Hematopoietic multipotent progenitor cell (in vitro differentiated cells): ENCODE results near the gene DDX51. TPM values are rescaled to one million over a fixed set of nuclear protein-coding genes. Genes with fewer than 3 reads are reported as not detected.
"Not testable (repeated sequence)": the region's sequence is repeated elsewhere in the genome, so short reads cannot be mapped to it uniquely, and the experiment has no call there.

Experiments
- DNase-seq, 3 donors: peaks; one replicate each; pipeline ENCODE4 v3.0.0-alpha.2; 2011 to 2015; ENCODE audit warnings: low read depth in 2 of 3, low spot score in 2 of 3
- total RNA-seq: library from RNA; depleted of rRNA; stranded (reverse); fragments of >200 nt; gene quantifications from one replicate; pipeline ENCODE4 v1.2.3, GENCODE V29; 2012

Gene DDX51
- total RNA-seq, 1 donor, result 15.3 TPM

DNA sequence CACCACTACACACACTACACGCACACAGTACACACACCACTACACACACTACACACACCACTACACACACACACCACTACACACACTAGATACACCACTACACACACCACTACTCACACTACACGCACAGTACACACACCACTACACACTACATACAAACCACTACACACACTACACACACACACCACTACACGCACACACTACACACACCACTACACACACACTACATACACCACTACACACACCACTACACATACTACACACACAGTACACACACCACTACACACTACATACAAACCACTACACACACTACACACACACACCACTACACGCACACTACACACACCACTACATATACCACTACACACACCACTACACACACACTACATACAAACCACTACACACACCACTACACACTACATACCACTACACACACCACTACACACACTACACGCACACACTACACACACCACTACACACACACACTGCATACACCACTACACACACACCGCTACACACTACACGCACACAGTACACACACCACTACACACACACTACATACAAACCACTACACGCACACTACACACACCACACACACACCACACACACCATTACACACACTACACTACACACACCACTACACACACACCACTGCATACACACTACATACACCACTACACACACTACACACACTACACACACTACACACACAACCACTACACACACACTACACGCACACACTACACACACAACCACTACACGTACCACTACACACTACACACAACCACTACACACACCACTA, 11.9 kb upstream of the DDX51 start:
- no peak for DNase-seq

DNA sequence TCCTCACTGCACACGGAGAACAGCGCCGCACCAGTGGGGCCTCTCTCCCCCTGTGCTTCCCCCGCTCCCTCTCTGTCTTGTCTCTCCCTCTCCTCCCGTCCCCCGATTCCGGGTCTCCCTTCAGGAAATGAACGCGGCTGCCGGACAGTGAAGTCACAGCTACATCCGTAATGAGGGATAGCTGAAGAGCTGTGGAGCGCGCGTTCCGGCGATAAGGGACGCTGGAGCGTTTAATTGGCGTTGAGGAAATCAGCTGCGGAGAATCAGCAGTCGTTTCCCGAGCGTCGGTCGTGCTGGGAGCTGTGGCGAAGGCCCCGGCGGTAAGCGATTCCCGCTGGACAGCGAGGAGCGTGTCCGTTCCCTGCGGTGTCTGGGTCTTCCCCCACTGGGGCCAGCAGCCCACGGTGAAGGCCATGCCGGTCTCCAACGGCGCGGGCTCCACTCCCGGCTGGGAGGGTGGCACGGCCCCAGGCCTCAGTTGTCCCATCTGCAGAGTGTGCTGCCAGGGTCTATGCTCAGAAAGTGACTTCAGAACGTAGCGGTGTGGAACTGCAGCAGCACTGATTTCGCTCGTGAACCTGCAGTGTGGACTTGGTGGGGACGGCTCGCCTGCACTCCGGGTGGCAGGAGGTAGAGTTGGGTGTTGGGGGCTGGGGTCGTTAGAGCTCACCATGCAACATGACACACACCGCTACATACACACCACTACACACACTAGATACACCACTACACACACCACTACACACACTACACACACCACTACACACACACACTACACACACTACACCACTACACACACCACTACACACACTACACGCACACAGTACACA, 11.0 kb upstream of the DDX51 start:
- DNase-seq, result peak in 1 of 3 donors; percentile 48

- DNase-seq, result no peak
These were observed 10.2 kb upstream of the DDX51 start for GRCh38 chr12:132154341-132154761.

DNA sequence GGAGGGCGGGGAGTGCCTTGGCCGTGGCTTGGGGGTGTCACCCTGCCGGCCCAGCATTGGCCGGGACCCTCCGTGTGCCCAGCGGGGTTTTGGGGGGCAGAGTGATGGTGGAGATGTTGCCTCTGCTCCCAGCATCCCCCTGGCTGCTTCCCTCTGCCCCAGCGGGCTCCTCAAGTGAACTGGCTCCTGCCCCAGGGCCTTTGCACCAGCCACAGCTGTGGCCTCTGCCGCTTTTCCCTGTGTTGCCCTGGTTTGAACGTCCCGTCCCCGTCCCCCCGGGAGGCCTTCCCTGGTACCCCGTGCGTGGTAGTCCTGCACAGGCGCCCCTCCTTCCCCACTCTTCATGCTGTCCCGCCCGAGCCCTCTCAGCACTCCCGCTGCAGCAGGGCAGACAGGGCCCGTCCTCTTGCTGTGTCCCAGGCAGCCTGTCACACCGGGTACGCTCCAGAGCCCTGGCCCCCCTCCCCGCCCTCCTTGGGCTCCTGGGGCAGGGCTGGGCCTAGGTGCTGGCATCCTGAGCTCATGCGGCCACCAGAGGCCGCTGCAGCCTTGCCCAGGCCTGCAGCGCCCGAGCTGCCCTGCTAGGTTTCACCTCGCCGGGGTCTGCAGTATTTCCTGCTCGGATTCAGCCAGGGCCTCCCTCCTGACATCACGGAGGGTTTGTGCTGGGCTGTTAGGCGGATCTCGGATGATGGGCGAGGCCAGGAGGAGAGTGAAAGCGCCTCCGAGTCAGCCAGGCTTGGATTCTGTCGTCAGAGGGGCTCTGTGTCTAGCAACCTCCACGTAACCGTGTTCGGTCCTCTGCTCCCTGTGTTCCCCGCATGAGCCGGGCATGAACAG, 9.6 kb upstream of the DDX51 start:
- peak; percentile 61 to 89 (median 87) for DNase-seq

DNA sequence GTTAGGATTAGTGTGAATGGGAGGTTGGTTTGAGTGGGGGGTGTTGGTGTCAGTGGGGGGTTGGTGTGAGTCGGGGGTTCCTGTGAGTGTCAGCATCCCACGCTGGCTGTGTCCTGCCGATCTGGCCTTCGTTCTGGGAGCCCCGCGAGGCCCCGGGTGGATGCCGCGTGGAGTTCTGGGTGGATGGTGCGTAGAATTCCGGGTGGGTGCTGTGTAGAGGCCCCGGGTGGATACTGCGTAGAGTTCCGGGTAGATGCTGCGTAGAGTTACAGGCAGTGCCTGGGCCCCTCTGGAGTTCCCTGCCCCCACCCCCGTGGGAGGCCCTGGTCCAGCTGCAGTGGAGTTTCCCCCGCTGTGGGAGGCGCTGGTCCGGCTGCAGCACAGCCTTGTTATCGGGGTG, 8.8 kb upstream of the DDX51 start:
- DNase-seq, result no peak

- no peak for DNase-seq
These were observed 8.3 kb upstream of the DDX51 start for GRCh38 chr12:132152411-132152821.

DNA sequence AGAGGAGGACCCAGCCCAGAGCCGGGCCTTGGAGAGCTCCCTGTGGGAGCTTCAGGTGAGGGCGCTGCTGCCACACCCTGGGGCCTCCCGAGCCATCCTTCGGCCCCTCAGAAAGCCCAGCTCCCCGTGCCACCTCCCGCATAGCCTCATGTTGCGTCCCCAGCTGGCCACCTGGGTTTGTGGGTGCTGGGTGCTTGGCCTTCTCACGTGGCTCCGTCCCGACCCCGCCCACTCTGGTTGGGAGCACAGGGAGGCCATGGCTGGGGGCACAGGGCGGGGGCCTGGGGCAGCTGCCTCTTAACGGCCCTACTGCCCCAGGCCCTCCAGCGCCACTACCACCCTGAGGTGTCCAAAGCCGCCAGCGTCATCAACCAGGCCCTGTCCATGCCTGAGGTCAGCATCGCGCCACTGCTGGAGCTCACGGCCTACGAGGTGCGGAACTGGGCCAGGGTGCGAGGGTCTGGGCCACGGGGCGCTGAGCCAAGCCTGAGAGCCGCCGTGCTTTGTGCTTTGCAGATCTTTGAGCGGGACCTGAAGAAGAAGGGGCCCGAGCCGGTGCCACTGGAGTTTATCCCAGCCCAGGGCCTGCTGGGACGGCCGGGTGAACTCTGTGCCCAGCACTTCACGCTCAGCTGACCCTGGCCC, 7.8 kb upstream of the DDX51 start:
- DNase-seq, result no peak

DNA sequence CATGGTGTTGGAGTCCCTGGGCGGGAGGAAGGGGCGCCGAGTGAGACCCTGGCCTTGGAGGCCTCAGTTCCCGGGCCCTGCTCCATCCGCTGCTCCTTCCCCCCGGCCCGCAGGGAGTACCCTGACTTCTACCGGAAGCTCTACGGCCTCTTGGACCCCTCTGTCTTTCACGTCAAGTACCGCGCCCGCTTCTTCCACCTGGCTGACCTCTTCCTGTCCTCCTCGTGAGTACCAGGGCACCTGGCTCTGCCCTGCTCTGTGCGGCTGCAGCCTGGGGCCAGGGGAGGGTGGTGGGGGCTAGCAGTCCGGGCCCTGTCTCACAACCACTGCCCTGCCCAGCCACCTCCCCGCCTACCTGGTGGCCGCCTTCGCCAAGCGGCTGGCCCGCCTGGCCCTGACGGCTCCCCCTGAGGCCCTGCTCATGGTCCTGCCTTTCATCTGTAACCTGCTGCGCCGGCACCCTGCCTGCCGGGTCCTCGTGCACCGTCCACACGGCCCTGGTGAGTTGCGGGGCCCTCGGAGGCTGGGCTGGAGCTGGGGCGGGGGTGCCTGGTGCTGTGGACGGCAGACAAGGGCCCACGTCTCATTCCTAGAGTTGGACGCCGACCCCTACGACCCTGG, 7.1 kb upstream of the DDX51 start:
- no peak for DNase-seq

- no peak for DNase-seq
These were observed 6.6 kb upstream of the DDX51 start for GRCh38 chr12:132150780-132151144.

GRCh38 chr12:132149526-132149925, 5.4 kb upstream of the DDX51 start:
- not testable (repeated sequence) for DNase-seq

GRCh38 chr12:132148368-132149045, 4.4 kb upstream of the DDX51 start:
- DNase-seq, result no peak

DNA sequence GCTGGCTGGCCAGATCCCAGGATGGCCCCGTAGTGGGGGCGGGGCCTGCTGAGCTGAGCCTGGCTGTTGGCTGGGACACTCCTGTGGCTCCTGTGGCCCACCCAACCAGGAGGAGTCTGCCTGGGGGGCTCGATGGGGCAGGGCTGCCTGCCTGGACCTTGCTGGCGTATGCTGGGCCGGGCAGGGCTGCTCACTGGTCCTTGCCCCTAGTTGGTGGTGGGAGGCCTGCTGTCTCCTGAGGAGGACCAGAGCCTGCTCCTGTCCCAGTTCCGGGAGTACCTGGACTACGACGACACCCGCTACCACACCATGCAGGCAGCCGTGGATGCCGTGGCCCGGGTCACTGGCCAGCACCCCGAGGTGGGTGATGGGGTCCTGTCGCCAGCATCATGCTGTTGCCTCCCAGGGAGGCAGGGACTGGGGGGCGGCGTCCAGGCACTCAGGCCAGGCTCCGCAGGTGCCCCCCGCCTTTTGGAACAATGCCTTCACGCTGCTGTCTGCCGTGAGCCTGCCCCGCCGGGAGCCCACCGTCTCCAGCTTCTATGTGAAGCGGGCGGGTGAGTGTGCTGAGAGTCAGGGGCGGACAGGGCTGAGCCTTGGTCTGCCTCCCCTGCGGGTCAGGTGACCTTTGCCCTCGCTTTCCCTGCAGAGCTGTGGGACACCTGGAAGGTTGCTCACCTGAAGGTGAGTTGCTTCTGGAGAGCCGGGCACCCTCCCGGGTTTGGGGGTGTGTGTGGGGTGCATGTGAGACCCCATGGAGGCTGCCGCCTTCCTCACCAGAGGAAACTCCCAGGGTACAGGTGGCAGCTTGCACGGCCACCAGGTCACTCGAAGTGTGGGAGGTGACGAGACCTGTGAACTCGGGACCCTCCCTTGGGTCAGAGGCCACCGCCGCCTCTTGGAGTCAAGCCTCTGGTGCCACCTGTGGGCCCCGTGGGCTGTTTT, 3.6 kb upstream of the DDX51 start:
- no peak for DNase-seq

DNA sequence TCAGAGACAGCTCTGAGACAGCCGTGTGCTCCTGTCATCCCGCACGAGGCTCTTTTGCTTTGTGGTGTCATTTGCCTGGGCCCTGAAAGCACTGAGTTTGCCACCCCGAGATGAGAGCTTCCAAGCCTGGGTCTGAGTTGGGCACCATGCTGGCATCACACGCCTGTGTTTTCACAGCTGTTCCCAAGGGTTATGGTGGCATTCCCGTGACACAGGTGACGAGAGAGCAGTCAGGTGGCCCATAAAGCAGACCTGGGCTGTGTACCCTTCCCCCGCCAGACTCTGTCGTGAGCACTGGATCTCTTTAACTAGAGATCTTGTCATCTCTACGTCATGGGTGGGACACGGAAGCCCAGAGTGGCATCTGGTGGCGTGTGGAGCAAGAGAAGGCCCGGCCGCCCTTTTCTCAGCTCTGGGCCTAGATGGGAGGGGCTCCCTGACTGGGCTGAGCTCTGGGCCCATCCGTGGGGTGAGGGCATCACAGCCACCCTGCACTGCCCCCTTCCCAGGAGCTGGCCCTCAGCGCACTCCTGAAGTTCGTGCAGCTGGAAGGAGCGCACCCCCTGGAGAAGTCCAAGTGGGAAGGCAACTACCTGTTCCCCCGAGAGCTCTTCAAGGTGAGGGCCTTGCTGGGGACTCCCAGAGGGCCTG, 2.8 kb upstream of the DDX51 start:
- DNase-seq, result no peak

GRCh38 chr12:132146098-132146497, 2.0 kb upstream of the DDX51 start:
- DNase-seq, result no peak

GRCh38 chr12:132145334-132145733, 1.2 kb upstream of the DDX51 start:
- DNase-seq, result no peak

DNA sequence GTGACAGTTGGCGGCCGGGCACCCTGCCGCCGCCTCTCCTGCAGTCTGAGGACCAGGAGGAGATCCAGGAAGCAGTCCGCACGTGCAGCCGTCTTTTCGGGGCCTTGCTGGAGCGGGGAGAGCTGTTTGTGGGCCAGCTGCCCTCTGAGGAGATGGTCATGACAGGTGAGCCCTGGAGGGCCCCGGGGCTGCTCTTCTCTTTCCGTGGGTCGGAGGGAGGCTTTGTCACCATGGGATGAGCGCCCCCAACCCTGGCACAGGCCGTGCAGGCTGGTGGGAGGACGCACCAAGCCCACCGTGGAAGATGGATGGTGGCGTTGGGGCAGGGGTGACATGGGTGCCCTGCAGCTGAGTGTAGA, 670 bp upstream of the DDX51 start:
- DNase-seq, result no peak

GRCh38 chr12:132143336-132144071, 615 bp downstream of the DDX51 start:
- peak in 2 of 3 donors; percentile 22 to 25 for DNase-seq
